ENCODE measurements around the gene CHMP6. TPM values are rescaled to one million over a fixed set of nuclear protein-coding genes. Genes with fewer than 3 reads are reported as not detected.

CHMP6 gene
- polyA plus RNA-seq, 1 donor from 2014 or later = 35.1 TPM

- Histone ChIP-seq H3K36me3 (ENCODE audit: insufficient read depth, low read length) (no peaks in the 10 kb centered on the region), H3K79me2 (replicated peaks; ENCODE audit: insufficient read depth, low read length) (no peaks in the 10 kb centered on the region), H2AFZ (ENCODE audit: low read depth, low read length) (no peak overlapping the region), H3F3A (ENCODE audit: insufficient read depth, low read length, poor library complexity, severe bottlenecking) (no peaks in the 10 kb centered on the region), H3K9ac (ENCODE audit: low read length) (no peak overlapping the region), H3K4me2 (ENCODE audit: low read length) (no peak overlapping the region), H3K4me3 (ENCODE audit: low read length) (no peak overlapping the region), H3K27ac (ENCODE audit: low read length) (no peak overlapping the region), H3K9me2 (ENCODE audit: insufficient read depth, low read length) (no peaks in the 10 kb centered on the region), H4K20me1 (ENCODE audit: insufficient read depth) (no peaks in the 10 kb centered on the region), H3K27me3 (ENCODE audit: insufficient read depth, low read depth, low read length) (no peaks in the 10 kb centered on the region), H3K9me3 (ENCODE audit: low read length) (peaks cover 3% of the 10 kb centered on the region)
- TF ChIP-seq EZH2 (IDR thresholded peaks at IDR 0.05; ENCODE audit: borderline replicate concordance, insufficient read depth, low read length, poor library complexity, severe bottlenecking) (no peak), RAD21 (conservative IDR thresholded peaks at IDR 0.05) (no peak), EP300 (conservative IDR thresholded peaks at IDR 0.05; ENCODE audit: poor library complexity, severe bottlenecking) (no peak), MXI1 (conservative IDR thresholded peaks at IDR 0.05; ENCODE audit: poor library complexity, severe bottlenecking) (no peak), SMC3 (conservative IDR thresholded peaks at IDR 0.05; ENCODE audit: poor library complexity) (no peak), POLR2AphosphoS5 (IDR thresholded peaks at IDR 0.05) (no peak), TAF1 (IDR thresholded peaks at IDR 0.05; ENCODE audit: low read depth) (no peak), REST (IDR thresholded peaks at IDR 0.05; ENCODE audit: borderline replicate concordance) (no peak)
- TF ChIP-seq, protein P1, sequence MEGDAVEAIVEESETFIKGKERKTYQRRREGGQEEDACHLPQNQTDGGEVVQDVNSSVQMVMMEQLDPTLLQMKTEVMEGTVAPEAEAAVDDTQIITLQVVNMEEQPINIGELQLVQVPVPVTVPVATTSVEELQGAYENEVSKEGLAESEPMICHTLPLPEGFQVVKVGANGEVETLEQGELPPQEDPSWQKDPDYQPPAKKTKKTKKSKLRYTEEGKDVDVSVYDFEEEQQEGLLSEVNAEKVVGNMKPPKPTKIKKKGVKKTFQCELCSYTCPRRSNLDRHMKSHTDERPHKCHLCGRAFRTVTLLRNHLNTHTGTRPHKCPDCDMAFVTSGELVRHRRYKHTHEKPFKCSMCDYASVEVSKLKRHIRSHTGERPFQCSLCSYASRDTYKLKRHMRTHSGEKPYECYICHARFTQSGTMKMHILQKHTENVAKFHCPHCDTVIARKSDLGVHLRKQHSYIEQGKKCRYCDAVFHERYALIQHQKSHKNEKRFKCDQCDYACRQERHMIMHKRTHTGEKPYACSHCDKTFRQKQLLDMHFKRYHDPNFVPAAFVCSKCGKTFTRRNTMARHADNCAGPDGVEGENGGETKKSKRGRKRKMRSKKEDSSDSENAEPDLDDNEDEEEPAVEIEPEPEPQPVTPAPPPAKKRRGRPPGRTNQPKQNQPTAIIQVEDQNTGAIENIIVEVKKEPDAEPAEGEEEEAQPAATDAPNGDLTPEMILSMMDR (IDR thresholded peaks at IDR 0.05; ENCODE audit: poor library complexity, severe bottlenecking) = no peak
Observed at GRCh38 chr17:81020443-81020766, 28.8 kb downstream of the CHMP6 start.

GRCh38 chr17:81020767-81021497 is 29.3 kb downstream of the CHMP6 start:
- Histone ChIP-seq H3K9ac (ENCODE audit: low read length) (no peak overlapping the region), H3K27me3 (ENCODE audit: insufficient read depth, low read depth, low read length) (no peaks in the 10 kb centered on the region), H3K9me2 (ENCODE audit: insufficient read depth, low read length) (no peaks in the 10 kb centered on the region), H4K20me1 (ENCODE audit: insufficient read depth) (no peaks in the 10 kb centered on the region), H3K9me3 (ENCODE audit: low read length) (peaks cover 3% of the 10 kb centered on the region), H3K27ac (ENCODE audit: low read length) (no peak overlapping the region), H3K79me2 (replicated peaks; ENCODE audit: insufficient read depth, low read length) (no peaks in the 10 kb centered on the region), H3K36me3 (ENCODE audit: insufficient read depth, low read length) (no peaks in the 10 kb centered on the region), H3K4me2 (ENCODE audit: low read length) (no peak overlapping the region), H2AFZ (ENCODE audit: low read depth, low read length) (no peak overlapping the region), H3F3A (ENCODE audit: insufficient read depth, low read length, poor library complexity, severe bottlenecking) (no peaks in the 10 kb centered on the region), H3K4me3 (ENCODE audit: low read length) (no peak overlapping the region)
- no peak for TF ChIP-seq MXI1 (conservative IDR thresholded peaks at IDR 0.05; ENCODE audit: poor library complexity, severe bottlenecking)
- TF ChIP-seq RAD21 (conservative IDR thresholded peaks at IDR 0.05) = no peak
- no peak for TF ChIP-seq TAF1 (IDR thresholded peaks at IDR 0.05; ENCODE audit: low read depth)
- TF ChIP-seq, protein P1 (IDR thresholded peaks at IDR 0.05; ENCODE audit: poor library complexity, severe bottlenecking) = no peak
- no peak for TF ChIP-seq REST (IDR thresholded peaks at IDR 0.05; ENCODE audit: borderline replicate concordance)
- TF ChIP-seq POLR2AphosphoS5 (IDR thresholded peaks at IDR 0.05) = no peak
- TF ChIP-seq EP300 (conservative IDR thresholded peaks at IDR 0.05; ENCODE audit: poor library complexity, severe bottlenecking) = no peak
- TF ChIP-seq SMC3 (conservative IDR thresholded peaks at IDR 0.05; ENCODE audit: poor library complexity) = no peak
- no peak for TF ChIP-seq EZH2 (IDR thresholded peaks at IDR 0.05; ENCODE audit: borderline replicate concordance, insufficient read depth, low read length, poor library complexity, severe bottlenecking)

All from neural cell (in vitro differentiated cells).